IMR-90 (cell line): ENCODE results near the gene MOB2. TPM values are rescaled to one million over a fixed set of nuclear protein-coding genes. Genes with fewer than 3 reads are reported as not detected.

Experiments
- ATAC-seq: fragments of 200-7000 bp; cut with Tn5 transposase; 2 replicates; pipeline ENCODE4 v1.9.1; 2020; ENCODE audit warnings: low read depth, mild to moderate bottlenecking, moderate library complexity
- BruUV-seq: library from RNA; stranded (reverse); fragments of 400-500 nt; replicated peaks from 2 replicates; lab custom pipeline; 2021; lab: Mats Ljungman, UMichigan
- CTCF ChIA-PET: fragments of 300-600 bp; formaldehyde crosslinking; extraction: SDS; loops from one replicate; lab custom pipeline; 2021; ENCODE audit warnings: antibody characterized with exemption; lab: Yijun Ruan, JAX
- POLR2A ChIA-PET: fragments of 300-600 bp; sonication (Branson Sonifier 250); formaldehyde crosslinking; loops from one replicate; lab custom pipeline; 2022; ENCODE audit warnings: antibody characterized with exemption; ENCODE audit not compliant: unreplicated experiment; lab: Charles Lee
- DNase-seq: peaks from one replicate; pipeline ENCODE4 v3.0.0; 2013
- H2AFZ ChIP-seq: replicated peaks from 2 replicates; pipeline ENCODE3; 2013; ENCODE audit warnings: low read length, mild to moderate bottlenecking; ENCODE audit not compliant: poor library complexity
- H2AK5ac ChIP-seq: 2 replicates; pipeline ENCODE4 v1.6.1; 2013; ENCODE audit warnings: low read depth, low read length, inconsistent platforms
- H2AK9ac ChIP-seq: replicated peaks from 2 replicates; pipeline ENCODE3; 2013; ENCODE audit warnings: mild to moderate bottlenecking, low read depth, low read length, moderate library complexity; ENCODE audit not compliant: poor library complexity
- H2BK120ac ChIP-seq: 2 replicates; pipeline ENCODE4 v1.6.1; 2013; ENCODE audit warnings: low read depth, low read length, inconsistent platforms
- H2BK15ac ChIP-seq: 3 replicates; pipeline ENCODE4 v1.6.1; 2013; ENCODE audit warnings: low read depth, low read length, inconsistent platforms
- H2BK20ac ChIP-seq: 2 replicates; pipeline ENCODE4 v1.6.1; 2013; ENCODE audit warnings: low read depth, mild to moderate bottlenecking, inconsistent platforms, low read length, moderate library complexity
- H2BK5ac ChIP-seq: 2 replicates; pipeline ENCODE4 v1.6.1; 2013; ENCODE audit warnings: mild to moderate bottlenecking, low read depth, low read length, inconsistent platforms; ENCODE audit not compliant: poor library complexity, severe bottlenecking
- H3K14ac ChIP-seq: replicated peaks from 2 replicates; pipeline ENCODE4 v1.6.1; 2013; ENCODE audit warnings: low read depth, low read length, inconsistent platforms
- H3K18ac ChIP-seq: 2 replicates; pipeline ENCODE4 v1.6.1; 2013; ENCODE audit warnings: low read depth, low read length, control low read depth
- H3K23ac ChIP-seq: 2 replicates; pipeline ENCODE4 v1.6.1; 2013; ENCODE audit warnings: low read depth, low read length, inconsistent platforms
- H3K27ac ChIP-seq: 2 replicates; pipeline ENCODE4 v1.5.1; 2013; ENCODE audit warnings: mild to moderate bottlenecking, control low read depth, low read length; ENCODE audit not compliant: insufficient read depth
- H3K27me3 ChIP-seq: 2 replicates; pipeline ENCODE4 v1.6.1; 2013; ENCODE audit warnings: low read length; ENCODE audit not compliant: control insufficient read depth, insufficient read depth
- H3K36me3 ChIP-seq: 2 replicates; pipeline ENCODE4 v1.6.1; 2013; ENCODE audit warnings: low read length, mixed read lengths; ENCODE audit not compliant: control insufficient read depth, insufficient read depth
- H3K4ac ChIP-seq: 2 replicates; pipeline ENCODE4 v1.6.1; 2013; ENCODE audit warnings: low read depth, low read length, inconsistent platforms
- H3K4me1 ChIP-seq: 2 replicates; pipeline ENCODE4 v1.6.1; 2013; ENCODE audit warnings: low read length, mixed read lengths; ENCODE audit not compliant: control insufficient read depth, insufficient read depth
- H3K4me2 ChIP-seq: 2 replicates; pipeline ENCODE4 v1.6.1; 2013; ENCODE audit warnings: low read depth, mild to moderate bottlenecking, control low read depth, low read length, moderate library complexity
- H3K4me3 ChIP-seq: 2 replicates; pipeline ENCODE4 v1.5.1; 2013; ENCODE audit warnings: low read depth, mild to moderate bottlenecking, control low read depth, low read length, moderate library complexity; ENCODE audit not compliant: insufficient read depth
- H3K56ac ChIP-seq: 2 replicates; pipeline ENCODE4 v1.6.1; 2013; ENCODE audit warnings: low read length, inconsistent platforms; ENCODE audit not compliant: insufficient read depth; ENCODE audit errors: extremely low read depth
- H3K79me1 ChIP-seq, 2 experiments: 2 replicates each; pipeline ENCODE4 v1.6.1; 2013; ENCODE audit warnings: low read length in 2 of 2, inconsistent platforms in 1 of 2, low read depth in 1 of 2
- H3K9ac ChIP-seq: 2 replicates; pipeline ENCODE4 v1.6.1; 2013; ENCODE audit warnings: low read depth, low read length, control low read depth
- H3K9me1 ChIP-seq: 2 replicates; pipeline ENCODE4 v1.6.1; 2013; ENCODE audit warnings: low read length, inconsistent platforms; ENCODE audit not compliant: insufficient read depth
- H3K9me3 ChIP-seq: 2 replicates; pipeline ENCODE4 v1.6.1; 2013; ENCODE audit warnings: low read length; ENCODE audit not compliant: control insufficient read depth, insufficient read depth
- H4K20me1 ChIP-seq: 2 replicates; pipeline ENCODE4 v1.6.1; 2013; ENCODE audit warnings: low read length, inconsistent platforms; ENCODE audit not compliant: insufficient read depth
- H4K5ac ChIP-seq: 2 replicates; pipeline ENCODE4 v1.6.1; 2013; ENCODE audit warnings: mild to moderate bottlenecking, low read depth, low read length, control low read depth
- H4K8ac ChIP-seq, 2 experiments: 2 replicates each; pipeline ENCODE4 v1.6.1; 2013; ENCODE audit warnings: low read depth in 2 of 2, low read length in 2 of 2, control low read depth in 1 of 2, inconsistent platforms in 1 of 2
- H4K91ac ChIP-seq: 2 replicates; pipeline ENCODE4 v1.6.1; 2013; ENCODE audit warnings: low read depth, low read length, inconsistent platforms; ENCODE audit not compliant: insufficient read depth
- BHLHE40 ChIP-seq: fragments of 150-350 bp; IDR thresholded peaks from 2 replicates; pipeline ENCODE4 v1.6.1; 2016; ENCODE audit warnings: mild to moderate bottlenecking, low read depth, low read length
- CEBPB ChIP-seq: IDR thresholded peaks from 2 replicates; pipeline ENCODE4 v1.6.1; 2012; ENCODE audit warnings: low read depth, low read length, improper control_type of control experiment
- CHD1 ChIP-seq: IDR thresholded peaks from 2 replicates; pipeline ENCODE4 v1.6.1; 2012; ENCODE audit warnings: low read depth, low read length, improper control_type of control experiment
- ELK1 ChIP-seq: fragments of 150-350 bp; IDR thresholded peaks from 2 replicates; pipeline ENCODE4 v1.6.1; 2016; ENCODE audit warnings: low read depth, mild to moderate bottlenecking, low read length, moderate library complexity, borderline replicate concordance
- FOS ChIP-seq: fragments of 150-350 bp; IDR thresholded peaks from 2 replicates; pipeline ENCODE4 v1.6.1; 2016; ENCODE audit warnings: low read depth, low read length
- MAFK ChIP-seq: IDR thresholded peaks from 2 replicates; pipeline ENCODE4 v1.6.1; 2012; ENCODE audit warnings: low read depth, low read length, improper control_type of control experiment
- MAZ ChIP-seq: IDR thresholded peaks from 2 replicates; pipeline ENCODE4 v1.6.1; 2012; ENCODE audit warnings: low read depth, mild to moderate bottlenecking, low read length, improper control_type of control experiment, moderate library complexity, borderline replicate concordance
- MXI1 ChIP-seq: IDR thresholded peaks from 2 replicates; pipeline ENCODE4 v1.6.1; 2012; ENCODE audit warnings: low read depth, mild to moderate bottlenecking, low read length, moderate library complexity, borderline replicate concordance
- NFE2L2 ChIP-seq: fragments of 150-350 bp; IDR thresholded peaks from 2 replicates; pipeline ENCODE4 v1.6.1; 2016; ENCODE audit warnings: low read depth, mild to moderate bottlenecking, low read length
- POLR2A ChIP-seq: IDR thresholded peaks from 2 replicates; pipeline ENCODE4 v1.6.1; 2012; ENCODE audit warnings: mild to moderate bottlenecking, low read depth, low read length
- RAD21 ChIP-seq: IDR thresholded peaks from 2 replicates; pipeline ENCODE4 v1.6.1; 2012; ENCODE audit warnings: low read length, improper control_type of control experiment
- RFX5 ChIP-seq: IDR thresholded peaks from 2 replicates; pipeline ENCODE4 v1.8.0; 2012; ENCODE audit warnings: low read depth, mild to moderate bottlenecking, low read length, moderate library complexity
- USF2 ChIP-seq: fragments of 150-350 bp; IDR thresholded peaks from 2 replicates; pipeline ENCODE4 v1.6.1; 2017; ENCODE audit warnings: mild to moderate bottlenecking, antibody characterized with exemption, low read length, low read depth
- whole genome bisulfite sequencing, 2 experiments: methylation state at CpG; one replicate each; pipeline versions ENCODE4 v1.1.5 to v1.1.7; 2013; ENCODE audit warnings: missing lambda C conversion rate in 2 of 2; ENCODE audit not compliant: insufficient read length in 1 of 2; ENCODE audit errors: extremely low coverage in 2 of 2; 5-methylcytosine and 5-hydroxymethylcytosine counted together
- dilution Hi-C: fragments of 300-500 bp; cut with HindIII; formaldehyde crosslinking; loops from one replicate; pipeline ENCODE4 v1.14.3; 2018; ENCODE audit warnings: low sequenced_read_pairs; ENCODE audit not compliant: unreplicated experiment
- in situ Hi-C: fragments of 300-500 bp; cut with MboI; formaldehyde crosslinking; loops from 3 replicates; pipeline ENCODE4 v1.14.3; 2019; ENCODE audit warnings: low sequenced_read_pairs, inconsistent platforms, mixed read lengths
- intact Hi-C: fragments of 100-400 bp; cut with micrococcal nuclease; formaldehyde crosslinking; loops from 2 replicates; pipeline ENCODE4 v1.10.0; 2022
- polyA plus RNA-seq, 3 experiments: library from polyadenylated mRNA; depleted of rRNA; stranded (reverse); fragments of >200 nt; gene quantifications; 2 replicates each; pipeline ENCODE4 v1.2.3, GENCODE V29; 2012; ENCODE audit warnings: low replicate concordance in 1 of 3
- total RNA-seq: library from RNA; depleted of rRNA; stranded (reverse); fragments of >200 nt; gene quantifications from 2 replicates; pipeline ENCODE4 v1.2.3, GENCODE V29; 2012

The MOB2 gene
- total and polyA plus RNA-seq, 2 of the 4 experiments (the other 2 are of a cell fraction) = 23.7 to 36.2 TPM

- Histone ChIP-seq H3K27ac (no peak overlapping the region), H3K4me2 (no peak overlapping the region), H3K14ac (no peak overlapping the region), H2AFZ (no peak overlapping the region), H2AK5ac (no peak overlapping the region), H3K4me1 (no peaks in the 10 kb centered on the region), H2BK5ac (no peak overlapping the region), H3K4ac (no peak overlapping the region), H2AK9ac (no peak overlapping the region), H4K91ac (no peak overlapping the region), H2BK20ac (no peak overlapping the region), H3K36me3 (no peaks in the 10 kb centered on the region), H3K18ac (no peak overlapping the region), H2BK15ac (no peak overlapping the region), H3K9me3 (no peaks in the 10 kb centered on the region), H3K4me3 (no peak overlapping the region), H3K56ac (no peak overlapping the region), H3K23ac (no peak overlapping the region), H3K9ac (no peak overlapping the region), H2BK120ac (no peak overlapping the region), H3K9me1 (no peaks in the 10 kb centered on the region), H3K27me3 (no peaks in the 10 kb centered on the region; the same call in 1 of the 2 replicates), H3K79me1 (no peaks in the 10 kb centered on the region), H4K20me1 (no peaks in the 10 kb centered on the region), H4K8ac (no peak overlapping the region), H4K5ac (no peak overlapping the region)
- TF ChIP-seq FOS (no peak), RAD21 (no peak), MXI1 (no peak), NFE2L2 (no peak), POLR2A (no peak), MAFK (no peak), RFX5 (no peak), ELK1 (no peak), USF2 (no peak), BHLHE40 (no peak), CEBPB (no peak), MAZ (no peak), CHD1 (no peak)
- peak; percentile 71 for ATAC-seq
- CTCF ChIA-PET = no interaction called here
- 76% methylated on average over 10 of the region's 30 CpGs; no CpG with 5 or more reads in 1 of the 2 experiments for WGBS, 2 experiments
- no peak for DNase-seq
- intact Hi-C loops (no loop called here), in situ Hi-C loops (no loop called here), dilution Hi-C loops (no loop called here)
- POLR2A ChIA-PET = no interaction called here
- no TSS peak for BruUV-seq
These were observed 40.7 kb downstream of the MOB2 start for GRCh38 chr11:1445741-1446445.
